HepG2 (cell line): ENCODE measurements around the gene MMRN2. TPM values are rescaled to one million over a fixed set of nuclear protein-coding genes. Genes with fewer than 3 reads are reported as not detected.

Experiments used
- ATAC-seq: fragments of 200-7000 bp; cut with Tn5 transposase; 3 replicates; pipeline ENCODE4 v1.9.1; 2020; ENCODE audit warnings: mild to moderate bottlenecking, moderate library complexity
- BruUV-seq: library from RNA; stranded (reverse); fragments of 400-500 nt; replicated peaks from 2 replicates; lab custom pipeline; 2021; lab: Mats Ljungman, UMichigan
- CTCF ChIA-PET: fragments of 300-600 bp; formaldehyde crosslinking; extraction: SDS; loops from one replicate; lab custom pipeline; 2021; ENCODE audit warnings: low total read pairs, inconsistent platforms, low intra/inter-chr PET ratio; lab: Yijun Ruan, JAX
- POLR2A ChIA-PET: fragments of 350-600 bp; sonication (Branson Sonifier 250); formaldehyde crosslinking; loops from one replicate; lab custom pipeline; 2020; ENCODE audit warnings: antibody characterized with exemption, inconsistent platforms; lab: Yijun Ruan, JAX
- DNase-seq: peaks from one replicate; pipeline ENCODE4 v3.0.0-alpha.2; 2015; ENCODE audit warnings: low spot score
- FAIRE-seq: peaks from 3 replicates; lab custom pipeline; 2011; peaks lifted over from hg19 to GRCh38; lab: Jason Lieb, UNC
- H2AFZ ChIP-seq: one replicate; pipeline ENCODE4 v1.6.1; 2011; ENCODE audit warnings: low read length, inconsistent platforms
- H3K27ac ChIP-seq: fragments of 300-600 bp; 3 replicates; pipeline ENCODE4 v1.8.0; 2011; ENCODE audit warnings: mixed run types, mild to moderate bottlenecking, mixed read lengths, low read length, inconsistent platforms; ENCODE audit not compliant: insufficient read depth; ENCODE audit errors: extremely low read length
- H3K27me3 ChIP-seq, 2 experiments: fragments of 200-600 bp in 1 of 2; 2 replicates in 1 of 2; 3 replicates in 1 of 2; pipeline versions ENCODE4 v1.6.0 to v1.8.0; 2011; ENCODE audit warnings: low read length in 2 of 2, mild to moderate bottlenecking in 2 of 2, moderate library complexity in 2 of 2, inconsistent platforms in 1 of 2; ENCODE audit not compliant: insufficient read depth in 2 of 2, control insufficient read depth in 1 of 2
- H3K36me3 ChIP-seq, 2 experiments: fragments of 200-600 bp in 1 of 2; replicated peaks in 1 of 2; 2 replicates in 1 of 2; 3 replicates in 1 of 2; pipeline versions ENCODE4 v1.5.1 to v1.8.0; 2011; ENCODE audit warnings: low read length in 2 of 2, inconsistent platforms in 1 of 2; ENCODE audit not compliant: insufficient read depth in 2 of 2, control insufficient read depth in 1 of 2
- H3K4me1 ChIP-seq: 2 replicates; pipeline ENCODE4 v1.5.1; 2012; ENCODE audit warnings: low read length, inconsistent platforms; ENCODE audit not compliant: insufficient read depth
- H3K4me2 ChIP-seq: 2 replicates; pipeline ENCODE4 v1.6.0; 2011; ENCODE audit warnings: low read depth, low read length, inconsistent platforms
- H3K4me3 ChIP-seq, 3 experiments: fragments of 200-600 bp in 1 of 3; sonication (generic), shearing (Covaris generic) in 1 of 3; replicated peaks in 1 of 3; 2 replicates each; pipeline ENCODE4 v1.5.1; 2011 to 2016; ENCODE audit warnings: low read length in 3 of 3, inconsistent platforms in 2 of 3, low read depth in 2 of 3, mild to moderate bottlenecking in 2 of 3, control low read depth in 1 of 3, mixed read lengths in 1 of 3; ENCODE audit not compliant: insufficient read depth in 1 of 3
- H3K79me2 ChIP-seq: one replicate; pipeline ENCODE4 v1.6.1; 2011; ENCODE audit warnings: low read length, inconsistent platforms; ENCODE audit not compliant: insufficient read depth
- H3K9ac ChIP-seq: 2 replicates; pipeline ENCODE4 v1.6.0; 2011; ENCODE audit warnings: mild to moderate bottlenecking, low read depth, low read length, inconsistent platforms; ENCODE audit not compliant: insufficient read depth
- H3K9me3 ChIP-seq: 2 replicates; pipeline ENCODE4 v1.5.1; 2012; ENCODE audit warnings: mild to moderate bottlenecking, low read length
- H4K20me1 ChIP-seq: 2 replicates; pipeline ENCODE4 v1.6.0; 2011; ENCODE audit warnings: inconsistent platforms, mild to moderate bottlenecking, low read length, moderate library complexity; ENCODE audit not compliant: insufficient read depth
- ERF ChIP-seq: IDR thresholded peaks from 2 replicates; pipeline ENCODE4 v1.6.1; 2018; ENCODE audit warnings: missing biosample characterization, missing genetic modification reagents
- ZFP90 ChIP-seq: sonication (generic); formaldehyde crosslinking; IDR thresholded peaks from 2 replicates; pipeline ENCODE4 v1.8.0; 2022; ENCODE audit warnings: missing genetic modification reagents, mild to moderate bottlenecking, inconsistent platforms, borderline replicate concordance
- ZNF629 ChIP-seq: sonication (generic); formaldehyde crosslinking; conservative IDR thresholded peaks from 2 replicates; pipeline ENCODE4 v1.5.0; 2020; ENCODE audit warnings: missing genetic modification reagents
- ZNF768 ChIP-seq: sonication (generic); formaldehyde crosslinking; IDR thresholded peaks from 2 replicates; pipeline ENCODE4 v1.4.0; 2020; ENCODE audit warnings: missing genetic modification reagents
- WGBS: methylation state at CpG from one replicate; pipeline ENCODE4 v1.1.6; 2017; ENCODE audit warnings: low lambda C conversion rate; 5-methylcytosine and 5-hydroxymethylcytosine counted together
- in situ Hi-C: cut with HindIII; loops from 2 replicates; pipeline ENCODE4 v1.10.0; 2017; ENCODE audit warnings: low pct_unique_long_range_greater_than_20kb; ENCODE audit not compliant: extremely low pct_ligation_motif_present
- intact Hi-C: fragments of 100-400 bp; cut with micrococcal nuclease; formaldehyde crosslinking; loops from one replicate; pipeline ENCODE4 v1.10.0; 2022; ENCODE audit not compliant: unreplicated experiment
- polyA plus RNA-seq, 8 experiments: library from polyadenylated mRNA; depleted of rRNA in 3 of 8; stranded (reverse) in 7 of 8; unstranded in 1 of 8; fragments of >200 nt; fragmentation: Illumina TruSeq in 4 of 8; extraction: Trizol in 4 of 8; gene quantifications; 2 replicates each; pipeline versions ENCODE4 v1.2.1 to v1.2.3, GENCODE V29; 2011 to 2016; ENCODE audit warnings: low read depth in 4 of 8, missing spikeins in 1 of 8, mixed read lengths in 1 of 8; ENCODE audit not compliant: insufficient read depth in 1 of 8
- total RNA-seq, 5 experiments: library from RNA; depleted of rRNA; stranded (reverse); fragments of >200 nt; fragmentation: Illumina TruSeq; extraction: Trizol; gene quantifications; 2 replicates each; pipeline ENCODE4 v1.2.3, GENCODE V29; 2016; ENCODE audit warnings: low read depth in 1 of 5

The MMRN2 gene
- total and polyA plus RNA-seq, 2 of the 13 experiments (the other 11 are each of a cell fraction or from before 2014, with no cell fraction given), result 0.04 TPM; not detected in 1

DNA sequence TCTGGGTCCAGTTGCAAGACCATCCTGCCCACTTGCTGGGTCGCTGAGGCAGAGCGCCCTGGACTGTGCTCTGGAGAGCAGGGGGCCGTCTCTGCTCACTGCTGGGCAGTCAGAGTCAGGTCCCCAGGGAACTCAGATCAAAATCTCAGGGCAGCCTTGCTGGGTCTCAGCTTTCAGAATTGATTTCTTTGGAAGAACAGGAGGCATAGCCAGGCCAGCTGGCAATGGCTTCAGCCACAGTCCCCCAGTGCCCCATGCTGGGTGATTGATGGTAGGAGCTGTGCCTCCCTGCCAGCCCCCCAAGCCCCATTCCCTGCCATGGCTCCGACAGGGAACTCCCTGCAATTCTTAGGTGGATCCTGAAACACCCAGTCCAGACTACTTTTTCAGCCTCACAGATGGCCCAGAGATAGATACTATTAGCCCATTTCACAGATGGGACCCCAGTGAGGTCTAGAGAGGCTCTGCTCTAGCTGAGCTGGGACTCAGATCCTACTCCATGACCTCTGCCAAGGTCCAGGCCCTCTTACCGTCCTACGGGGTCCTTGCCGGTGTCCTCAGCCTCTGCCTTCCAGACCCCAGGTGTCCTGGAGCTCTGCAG, 467 bp downstream of the MMRN2 start:
- Histone ChIP-seq H3K9me3 (no peaks in the 10 kb centered on the region), H4K20me1 (no peaks in the 10 kb centered on the region), H3K4me2 (no peak overlapping the region), H3K79me2 (no peaks in the 10 kb centered on the region), H2AFZ (no peak overlapping the region), H3K9ac (no peak overlapping the region), H3K36me3 (no peaks in the 10 kb centered on the region), H3K4me3 (no peak overlapping the region), H3K4me1 (peaks cover 59% of the 10 kb centered on the region), H3K27ac (no peak overlapping the region), H3K27me3 (peaks cover 7 to 65% of the 10 kb centered on the region in 2 experiments)
- WGBS, result 55% methylated on average over 4 of the region's 7 CpGs
- in situ Hi-C loops, result no loop called here
- no peak for DNase-seq
- CTCF ChIA-PET, result no interaction called here
- BruUV-seq, result no TSS peak
- FAIRE-seq, result no peak
- no peak for ATAC-seq
- intact Hi-C loops, result no loop called here
- POLR2A ChIA-PET, result no interaction called here
- TF ChIP-seq ZFP90 (CRISPR knock-in tag) (no peak), ZNF629 (peak; percentile 61)

DNA sequence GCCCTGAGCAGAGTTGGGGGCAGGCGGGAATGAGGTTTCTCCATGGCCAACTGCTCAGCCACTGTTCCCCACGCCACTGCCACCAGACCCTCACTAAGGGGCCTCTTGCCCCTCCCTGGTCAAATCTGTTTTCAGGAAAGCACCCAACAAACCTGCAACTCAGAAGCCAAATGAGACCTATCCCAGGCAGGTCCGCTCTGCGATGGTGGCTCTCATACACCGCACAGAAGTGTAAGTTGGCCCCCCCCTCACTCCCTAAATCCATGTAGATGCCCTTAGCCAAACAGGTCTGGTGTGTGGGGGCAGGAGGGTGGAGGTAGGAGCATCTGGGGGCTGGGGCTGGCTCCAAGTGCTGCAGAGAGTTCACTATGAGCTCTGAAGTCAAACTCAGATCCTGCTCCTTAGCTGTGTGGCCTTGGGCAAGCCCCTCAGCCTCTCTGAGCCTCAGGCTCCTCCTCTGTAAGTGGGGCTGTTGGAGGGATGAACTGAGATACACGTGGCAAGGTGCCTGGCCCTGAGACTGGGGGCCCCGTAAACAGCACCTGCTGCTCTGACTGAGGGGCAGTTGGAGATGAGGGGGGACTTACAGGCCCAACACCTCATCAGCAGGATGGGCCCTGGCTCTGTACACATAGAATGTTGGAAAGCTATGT, 1.1 kb downstream of the MMRN2 start:
- Histone ChIP-seq H3K4me2 (no peak overlapping the region), H3K27me3 (peaks cover 7 to 58% of the 10 kb centered on the region in 2 experiments), H3K79me2 (no peaks in the 10 kb centered on the region), H3K4me1 (peaks cover 59% of the 10 kb centered on the region), H2AFZ (no peak overlapping the region), H3K27ac (no peak overlapping the region), H3K36me3 (no peaks in the 10 kb centered on the region), H3K9me3 (no peaks in the 10 kb centered on the region), H3K4me3 (no peak overlapping the region), H3K9ac (no peak overlapping the region), H4K20me1 (no peaks in the 10 kb centered on the region)
- ATAC-seq (no peak), FAIRE-seq (no peak), DNase-seq (no peak)
- BruUV-seq, result no TSS peak
- ChIA-PET CTCF (no interaction called here), POLR2A (no interaction called here)
- in situ Hi-C loops, result no loop called here
- WGBS, result 47% methylated on average over 3 of the region's 7 CpGs
- intact Hi-C loops, result no loop called here
- TF ChIP-seq ZNF768 (CRISPR knock-in tag), result peak; percentile 95
- no peak for TF ChIP-seq ERF (CRISPR knock-in tag)
